Mucosa of rectum (tissue), 2 donors: Measurements from ENCODE around the gene NUP58.

Experiments used
- H3K27ac ChIP-seq, 2 donors: one replicate each; pipeline ENCODE4 v1.7.0; 2013; ENCODE audit warnings: inconsistent platforms in 2 of 2, low read depth in 2 of 2, low read length in 2 of 2
- H3K27me3 ChIP-seq, 2 donors: one replicate each; pipeline ENCODE4 v1.7.0; 2013; ENCODE audit warnings: low read length in 2 of 2; ENCODE audit not compliant: control insufficient read depth in 2 of 2, insufficient read depth in 2 of 2
- H3K36me3 ChIP-seq, 2 donors: one replicate each; pipeline ENCODE4 v1.7.0; 2013; ENCODE audit warnings: low read length in 2 of 2; ENCODE audit not compliant: control insufficient read depth in 2 of 2, insufficient read depth in 2 of 2
- H3K4me1 ChIP-seq, 2 donors: one replicate each; pipeline ENCODE4 v1.7.0; 2013; ENCODE audit warnings: low read length in 2 of 2, mild to moderate bottlenecking in 1 of 2; ENCODE audit not compliant: control insufficient read depth in 2 of 2, insufficient read depth in 2 of 2
- H3K4me3 ChIP-seq, 2 donors: one replicate each; pipeline ENCODE4 v1.7.0; 2013; ENCODE audit warnings: low read length in 2 of 2
- H3K9ac ChIP-seq, 2 donors: one replicate each; pipeline ENCODE4 v1.7.0; 2013; ENCODE audit warnings: low read length in 2 of 2, low read depth in 1 of 2, mild to moderate bottlenecking in 1 of 2
- H3K9me3 ChIP-seq, 2 donors: one replicate each; pipeline ENCODE4 v1.7.0; 2013; ENCODE audit warnings: low read length in 2 of 2; ENCODE audit not compliant: control insufficient read depth in 2 of 2
- donor health status: healthy.
- donor health status: Normal muscosa, but diverticular disease.

The NUP58 gene

GRCh38 chr13:25281193-25281934 lies 20.1 kb upstream of the NUP58 start:
- H3K27ac ChIP-seq = no peak overlapping the region
- no peaks in the 10 kb centered on the region for H3K36me3 ChIP-seq
- no peak overlapping the region for H3K9ac ChIP-seq
- H3K9me3 ChIP-seq = no peaks in the 10 kb centered on the region
- H3K4me1 ChIP-seq = peaks cover 0 to 3% of the 10 kb centered on the region in 2 donors
- no peak overlapping the region for H3K4me3 ChIP-seq
- H3K27me3 ChIP-seq = no peaks in the 10 kb centered on the region

GRCh38 chr13:25281935-25282332 lies 19.5 kb upstream of the NUP58 start:
- Histone ChIP-seq H3K4me3 (no peak overlapping the region), H3K4me1 (peaks cover 0 to 8% of the 10 kb centered on the region in 2 donors), H3K9ac (no peak overlapping the region), H3K27ac (no peak overlapping the region), H3K36me3 (no peaks in the 10 kb centered on the region), H3K9me3 (no peaks in the 10 kb centered on the region), H3K27me3 (no peaks in the 10 kb centered on the region)

GRCh38 chr13:25286308-25286968 lies 15.0 kb upstream of the NUP58 start:
- Histone ChIP-seq H3K4me3 (peak overlapping the region; percentile 80 to 92), H3K4me1 (peaks cover 2 to 13% of the 10 kb centered on the region in 2 donors), H3K9ac (peak overlapping the region; percentile 71 to 93), H3K9me3 (no peaks in the 10 kb centered on the region), H3K27me3 (no peaks in the 10 kb centered on the region), H3K36me3 (no peaks in the 10 kb centered on the region), H3K27ac (peak overlapping the region; percentile 89 to 94)

- H3K9me3 ChIP-seq = no peaks in the 10 kb centered on the region
- peaks cover 2 to 13% of the 10 kb centered on the region in 2 donors for H3K4me1 ChIP-seq
- peak within 1 kb of the TSS; percentile 89 to 94 for H3K27ac ChIP-seq
Measured at GRCh38 chr13:25286969-25287961, 14.2 kb upstream of the NUP58 start, which contains the start of gene MTMR6. TSS of gene MTMR6 (minus strand) at chr13:25287488. CDS start at chr13:25287247, 241 bp downstream.

GRCh38 chr13:25288966-25289365 lies 12.5 kb upstream of the NUP58 start:
- H3K27me3 ChIP-seq = no peaks in the 10 kb centered on the region
- no peak overlapping the region for H3K4me3 ChIP-seq
- H3K4me1 ChIP-seq = peaks cover 2 to 13% of the 10 kb centered on the region in 2 donors
- H3K9ac ChIP-seq = no peak overlapping the region
- no peaks in the 10 kb centered on the region for H3K9me3 ChIP-seq
- H3K36me3 ChIP-seq = no peaks in the 10 kb centered on the region
- H3K27ac ChIP-seq = no peak overlapping the region

More at GRCh38 chr13:25286969-25287961, 14.2 kb upstream of the NUP58 start, which contains the start of gene MTMR6:
- Histone ChIP-seq H3K4me3 (peak within 1 kb of the TSS; percentile 80 to 92), H3K36me3 (no peaks in the 10 kb centered on the region), H3K9ac (peak within 1 kb of the TSS; percentile 71 to 93), H3K27me3 (no peaks in the 10 kb centered on the region)

GRCh38 chr13:25291691-25292090 lies 9.7 kb upstream of the NUP58 start:
- Histone ChIP-seq H3K36me3 (no peaks in the 10 kb centered on the region), H3K27ac (no peak overlapping the region), H3K4me1 (peaks cover 2 to 7% of the 10 kb centered on the region in 2 donors), H3K27me3 (peaks cover 0 to 8% of the 10 kb centered on the region in 2 donors), H3K9me3 (no peaks in the 10 kb centered on the region), H3K9ac (no peak overlapping the region), H3K4me3 (no peak overlapping the region)

GRCh38 chr13:25292301-25292700 lies 9.1 kb upstream of the NUP58 start:
- Histone ChIP-seq H3K4me3 (no peak overlapping the region), H3K9ac (no peak overlapping the region), H3K36me3 (no peaks in the 10 kb centered on the region), H3K4me1 (peaks cover 2 to 5% of the 10 kb centered on the region in 2 donors), H3K27ac (no peak overlapping the region), H3K9me3 (no peaks in the 10 kb centered on the region), H3K27me3 (peaks cover 0 to 8% of the 10 kb centered on the region in 2 donors)

GRCh38 chr13:25295228-25295627 lies 6.2 kb upstream of the NUP58 start:
- H3K9ac ChIP-seq = no peak overlapping the region
- no peak overlapping the region for H3K27ac ChIP-seq
- H3K36me3 ChIP-seq = no peaks in the 10 kb centered on the region
- peaks cover 0 to 8% of the 10 kb centered on the region in 2 donors for H3K27me3 ChIP-seq
- no peak overlapping the region for H3K4me3 ChIP-seq
- no peaks in the 10 kb centered on the region for H3K9me3 ChIP-seq
- no peaks in the 10 kb centered on the region for H3K4me1 ChIP-seq

- H3K27me3 ChIP-seq = peaks cover 0 to 8% of the 10 kb centered on the region in 2 donors
Measured at GRCh38 chr13:25295701-25296100, 5.7 kb upstream of the NUP58 start.

More at GRCh38 chr13:25295701-25296100, 5.7 kb upstream of the NUP58 start:
- H3K4me1 ChIP-seq = no peaks in the 10 kb centered on the region
- H3K27ac ChIP-seq = no peak overlapping the region
- H3K9ac ChIP-seq = no peak overlapping the region
- H3K9me3 ChIP-seq = no peaks in the 10 kb centered on the region
- H3K36me3 ChIP-seq = no peaks in the 10 kb centered on the region
- H3K4me3 ChIP-seq = no peak overlapping the region
